A549 (cell line): ENCODE data around the gene JAGN1.
"Not testable (repeated sequence)": the region's sequence is repeated elsewhere in the genome, so short reads cannot be mapped to it uniquely, and the experiment has no call there.

Experiments
- CHD4 ChIP-seq: fragments of 200-600 bp; sonication (generic); IDR thresholded peaks from 2 replicates; pipeline ENCODE4 v1.6.1; 2016; ENCODE audit warnings: antibody characterized with exemption, mild to moderate bottlenecking, borderline replicate concordance
- CTCF ChIP-seq: fragments of >200 bp; sonication (Bioruptor Twin); formaldehyde crosslinking; IDR thresholded peaks from 3 replicates; pipeline ENCODE4 v1.5.1; 2016
- EP300 ChIP-seq, 2 experiments: fragments of >200 bp; sonication (Bioruptor Twin); formaldehyde crosslinking; IDR thresholded peaks; 2 replicates in 1 of 2; 3 replicates in 1 of 2; pipeline ENCODE4 v1.6.1; 2016 to 2017
- PHF8 ChIP-seq: fragments of 200-600 bp; sonication (generic); IDR thresholded peaks from 2 replicates; pipeline ENCODE4 v1.6.1; 2016; ENCODE audit warnings: low read depth, mild to moderate bottlenecking, antibody characterized with exemption, moderate library complexity, borderline replicate concordance
- POLR2A ChIP-seq: IDR thresholded peaks from 2 replicates; pipeline ENCODE4 v1.6.1; 2012; ENCODE audit warnings: mild to moderate bottlenecking, low read length
- RAD21 ChIP-seq, 2 experiments: fragments of >200 bp in 1 of 2; sonication (Bioruptor Twin) in 1 of 2; formaldehyde crosslinking in 1 of 2; IDR thresholded peaks in 1 of 2; conservative IDR thresholded peaks in 1 of 2; 2 replicates in 1 of 2; 3 replicates in 1 of 2; pipeline ENCODE4 v1.6.1; 2012 to 2018; ENCODE audit warnings: inconsistent platforms in 1 of 2
- RFX5 ChIP-seq: fragments of 450-650 bp; IDR thresholded peaks from 2 replicates; pipeline ENCODE4 v1.7.1; 2014; ENCODE audit warnings: antibody characterized with exemption, mild to moderate bottlenecking, moderate library complexity
- SREBF2 ChIP-seq: fragments of 450-650 bp; IDR thresholded peaks from 2 replicates; pipeline ENCODE4 v1.6.1; 2014; ENCODE audit warnings: mild to moderate bottlenecking, moderate library complexity
- ZNF302 ChIP-seq: fragments of 250-450 bp; sonication (Bioruptor Pico); IDR thresholded peaks from 2 replicates; pipeline ENCODE4 v1.9.0; 2021; ENCODE audit warnings: inconsistent platforms, mild to moderate bottlenecking, moderate library complexity

GRCh38 chr3:9896755-9897407, 6.5 kb downstream of the JAGN1 start:
- not testable (repeated sequence) for TF ChIP-seq CTCF; PHF8; ZNF302 (CRISPR knock-in tag); EP300 (IDR thresholded peaks at IDR 0.05); CHD4; RFX5; SREBF2; RAD21 (conservative IDR thresholded peaks at IDR 0.05 in 1 of 2, IDR thresholded peaks at IDR 0.05 in 1 of 2); POLR2A
